WI38 (cell line): ENCODE data around the gene RALGPS2.

Source experiments
- H3K4me3 ChIP-seq: 2 replicates; pipeline ENCODE4 v1.5.1; 2011; ENCODE audit warnings: low read depth, mild to moderate bottlenecking, control low read depth, low read length
- TF ChIP-seq, protein P1 (sequence below): IDR thresholded peaks from 2 replicates; pipeline ENCODE4 v1.5.1; 2012; ENCODE audit warnings: low read depth, mild to moderate bottlenecking, control low read depth, low read length

RALGPS2 gene

DNA sequence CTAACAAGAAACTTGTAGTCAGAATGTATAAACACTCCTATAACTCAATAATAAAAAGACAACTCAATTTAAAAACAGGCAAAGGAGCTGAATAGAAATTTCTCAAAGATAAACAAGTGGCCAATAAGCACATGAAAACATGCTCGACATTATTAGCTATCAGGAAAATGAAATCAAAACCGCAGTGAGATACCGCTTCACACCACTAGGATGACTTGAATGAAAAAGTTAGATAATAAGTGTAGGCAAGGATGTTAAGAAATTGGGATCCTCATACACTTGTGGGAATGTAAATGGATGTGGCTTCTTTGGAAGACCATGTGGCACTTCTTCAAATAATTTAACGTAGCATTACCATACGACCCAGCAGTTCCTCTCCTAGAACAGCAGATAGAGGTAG is 8.9 kb downstream of the RALGPS2 start:
- TF ChIP-seq, protein P1, sequence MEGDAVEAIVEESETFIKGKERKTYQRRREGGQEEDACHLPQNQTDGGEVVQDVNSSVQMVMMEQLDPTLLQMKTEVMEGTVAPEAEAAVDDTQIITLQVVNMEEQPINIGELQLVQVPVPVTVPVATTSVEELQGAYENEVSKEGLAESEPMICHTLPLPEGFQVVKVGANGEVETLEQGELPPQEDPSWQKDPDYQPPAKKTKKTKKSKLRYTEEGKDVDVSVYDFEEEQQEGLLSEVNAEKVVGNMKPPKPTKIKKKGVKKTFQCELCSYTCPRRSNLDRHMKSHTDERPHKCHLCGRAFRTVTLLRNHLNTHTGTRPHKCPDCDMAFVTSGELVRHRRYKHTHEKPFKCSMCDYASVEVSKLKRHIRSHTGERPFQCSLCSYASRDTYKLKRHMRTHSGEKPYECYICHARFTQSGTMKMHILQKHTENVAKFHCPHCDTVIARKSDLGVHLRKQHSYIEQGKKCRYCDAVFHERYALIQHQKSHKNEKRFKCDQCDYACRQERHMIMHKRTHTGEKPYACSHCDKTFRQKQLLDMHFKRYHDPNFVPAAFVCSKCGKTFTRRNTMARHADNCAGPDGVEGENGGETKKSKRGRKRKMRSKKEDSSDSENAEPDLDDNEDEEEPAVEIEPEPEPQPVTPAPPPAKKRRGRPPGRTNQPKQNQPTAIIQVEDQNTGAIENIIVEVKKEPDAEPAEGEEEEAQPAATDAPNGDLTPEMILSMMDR, result no peak
- no peak overlapping the region for H3K4me3 ChIP-seq

DNA sequence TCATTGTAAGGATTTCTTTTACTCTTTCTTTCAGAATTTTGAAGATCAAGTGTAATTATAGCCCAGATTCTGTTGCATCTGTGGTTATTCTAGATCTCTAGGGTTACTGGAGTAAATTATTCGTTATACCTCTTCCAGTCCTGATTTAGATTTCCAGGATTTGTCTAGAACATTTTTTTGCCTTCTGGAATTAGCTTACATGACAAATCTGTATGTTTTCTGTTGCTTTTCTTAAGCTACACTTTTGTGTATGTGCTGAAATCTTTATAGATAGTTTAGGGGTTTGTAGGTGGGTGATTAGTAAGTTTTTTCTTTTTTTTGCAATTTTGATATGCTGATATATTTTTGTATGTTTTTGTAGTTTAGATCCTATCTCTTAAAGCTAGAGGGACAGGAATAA is 13.7 kb downstream of the RALGPS2 start:
- no peak overlapping the region for H3K4me3 ChIP-seq
- TF ChIP-seq, protein P1, result no peak

- no peak overlapping the region for H3K4me3 ChIP-seq
- TF ChIP-seq, protein P1, result no peak
These were observed 14.4 kb downstream of the RALGPS2 start for GRCh38 chr1:178739285-178740045.

GRCh38 chr1:178740491-178740890 is 15.4 kb downstream of the RALGPS2 start:
- no peak overlapping the region for H3K4me3 ChIP-seq
- TF ChIP-seq, protein P1, result no peak

DNA sequence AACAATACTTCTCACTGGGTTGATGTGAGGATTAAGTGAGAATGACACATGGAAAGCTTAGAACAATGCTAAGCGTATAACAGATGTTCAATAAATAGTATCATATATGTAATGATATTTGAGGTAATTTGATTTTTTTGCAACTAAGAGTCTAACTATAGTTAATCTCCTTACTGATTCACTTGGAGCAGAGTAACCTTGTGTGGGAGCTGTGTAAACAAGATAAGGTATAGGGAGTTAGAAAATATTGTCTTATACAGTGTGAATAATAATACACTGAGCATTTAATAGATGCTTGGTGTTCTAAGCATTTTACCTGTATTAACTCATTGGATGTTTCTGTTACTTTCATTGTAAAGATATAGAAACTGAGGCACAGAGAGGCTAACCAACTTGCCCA is 15.9 kb downstream of the RALGPS2 start:
- H3K4me3 ChIP-seq, result no peak overlapping the region
- TF ChIP-seq, protein P1, result no peak

DNA sequence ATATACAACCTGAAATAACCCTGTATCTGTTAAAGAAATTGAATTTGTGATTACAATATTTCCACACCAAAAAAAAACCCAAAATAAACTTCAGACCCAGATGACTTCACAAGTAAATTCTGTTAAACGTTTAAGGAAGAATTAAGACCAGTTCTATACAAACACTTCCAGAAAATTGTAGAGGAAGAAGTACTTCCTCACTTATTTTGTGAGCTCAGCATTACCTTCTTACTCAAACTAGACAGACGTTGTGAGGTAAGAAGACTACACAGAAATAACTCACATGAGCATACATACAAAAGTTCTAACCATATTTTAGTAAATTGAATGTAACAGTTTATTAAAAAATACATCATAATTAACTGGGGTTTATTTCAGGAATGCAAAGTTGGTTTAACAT is 18.8 kb downstream of the RALGPS2 start:
- H3K4me3 ChIP-seq, result no peak overlapping the region
- TF ChIP-seq, protein P1, result no peak

DNA sequence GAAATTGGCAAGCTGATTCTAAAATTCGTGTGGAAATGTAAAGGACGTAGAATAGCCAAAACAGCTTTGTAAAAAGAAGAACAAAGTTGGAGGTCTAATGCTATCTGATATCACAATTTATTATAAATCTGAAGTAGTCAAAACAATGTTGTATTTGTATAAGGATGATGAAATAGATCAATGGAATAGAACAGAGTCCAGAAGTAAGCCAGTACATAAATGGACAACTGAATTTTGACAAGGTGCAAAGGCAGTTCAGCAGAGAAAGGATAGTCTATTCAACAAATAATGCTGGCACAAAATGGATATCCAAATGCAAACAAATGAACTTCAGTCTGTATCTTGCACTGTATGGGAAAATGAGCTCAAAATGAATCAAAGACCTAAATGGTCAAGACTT is 20.2 kb downstream of the RALGPS2 start:
- no peak overlapping the region for H3K4me3 ChIP-seq
- TF ChIP-seq, protein P1, result no peak
